Measurements from ENCODE around the gene MAP3K5. TPM values are rescaled to one million over a fixed set of nuclear protein-coding genes. Genes with fewer than 3 reads are reported as not detected.
"Not testable (repeated sequence)": the region's sequence is repeated elsewhere in the genome, so short reads cannot be mapped to it uniquely, and the experiment has no call there.

The MAP3K5 gene
- total RNA-seq, 1 donor from 2014 or later: 4.5 TPM

- DNase-seq (ENCODE audit: extremely low read depth, low read depth, low spot score): no peak
Measured at GRCh38 chr6:136591617-136592016, 200.7 kb downstream of the MAP3K5 start.

- not testable (repeated sequence) for DNase-seq (ENCODE audit: extremely low read depth, low read depth, low spot score)
Measured at GRCh38 chr6:136590846-136591245, 201.4 kb downstream of the MAP3K5 start.

DNA sequence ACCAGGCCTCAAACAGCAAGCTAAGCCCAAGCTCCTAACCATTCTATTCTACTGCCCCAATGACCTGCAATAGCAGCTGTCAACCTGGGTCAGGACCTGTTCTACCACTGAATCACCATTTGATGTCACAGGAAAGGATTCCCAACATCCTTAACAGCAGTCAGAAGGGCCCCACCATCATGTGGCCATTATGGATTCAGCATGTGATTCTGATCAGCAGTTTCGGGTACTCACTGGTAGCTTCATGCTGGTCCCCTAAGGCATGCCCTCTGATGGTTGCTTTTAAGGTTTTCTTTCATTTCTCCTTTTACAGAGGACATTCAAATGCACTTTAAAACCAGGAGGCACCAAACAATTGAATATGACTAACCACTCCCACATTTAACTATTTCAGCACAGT, 204.8 kb downstream of the MAP3K5 start:
- DNase-seq (ENCODE audit: extremely low read depth, low read depth, low spot score): no peak

GRCh38 chr6:136586295-136586694, 206.0 kb downstream of the MAP3K5 start:
- no peak for DNase-seq (ENCODE audit: extremely low read depth, low read depth, low spot score)

GRCh38 chr6:136585523-136585922, 206.8 kb downstream of the MAP3K5 start:
- DNase-seq (ENCODE audit: extremely low read depth, low read depth, low spot score): not testable (repeated sequence)

- not testable (repeated sequence) for DNase-seq (ENCODE audit: extremely low read depth, low read depth, low spot score)
Measured at GRCh38 chr6:136584290-136584689, 208.0 kb downstream of the MAP3K5 start.

GRCh38 chr6:136582711-136583471, 209.4 kb downstream of the MAP3K5 start:
- DNase-seq (ENCODE audit: extremely low read depth, low read depth, low spot score): peak; percentile 69

- DNase-seq (ENCODE audit: extremely low read depth, low read depth, low spot score): no peak
Measured at GRCh38 chr6:136579800-136580199, 212.5 kb downstream of the MAP3K5 start.

- DNase-seq (ENCODE audit: extremely low read depth, low read depth, low spot score): no peak
Measured at GRCh38 chr6:136576821-136577220, 215.5 kb downstream of the MAP3K5 start.

- DNase-seq (ENCODE audit: extremely low read depth, low read depth, low spot score): no peak
Measured at GRCh38 chr6:136571496-136571895, 220.8 kb downstream of the MAP3K5 start.

DNA sequence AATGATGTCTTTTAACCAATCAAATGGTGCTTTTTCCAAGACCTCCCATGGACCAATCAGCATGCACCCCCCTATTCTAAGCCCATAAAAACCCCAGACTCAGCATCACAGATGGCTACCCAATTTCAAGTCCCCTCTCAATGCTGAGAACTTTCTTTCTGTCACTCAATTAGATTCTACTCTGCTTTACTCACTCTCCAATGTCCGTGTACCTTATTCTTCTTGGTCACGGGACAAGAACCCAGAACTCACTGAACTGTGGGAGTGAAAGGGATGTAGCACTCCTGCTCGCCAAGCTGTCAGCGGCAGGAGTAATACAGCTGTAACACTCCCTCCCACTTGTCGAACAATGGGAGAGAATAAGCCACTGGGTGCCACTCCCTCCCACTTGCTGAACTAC, 221.2 kb downstream of the MAP3K5 start:
- DNase-seq (ENCODE audit: extremely low read depth, low read depth, low spot score): no peak

DNA sequence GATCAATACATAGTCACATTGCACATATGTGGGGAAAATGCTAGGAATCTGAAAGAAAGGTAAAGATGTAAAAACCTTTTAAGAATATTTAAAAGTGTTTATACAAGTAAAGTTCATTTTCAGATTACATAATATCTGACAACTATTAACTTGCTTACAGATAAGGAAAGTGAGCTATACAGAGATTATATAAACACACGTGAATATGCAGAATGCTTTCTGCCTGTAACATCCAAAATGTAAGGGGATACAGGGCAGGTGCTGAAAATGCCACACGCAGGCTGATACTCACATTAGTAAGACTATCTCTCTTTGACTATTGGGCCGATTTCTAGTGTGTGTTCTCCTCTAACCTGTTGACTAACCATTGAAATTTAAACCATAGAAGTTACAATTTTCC, 224.1 kb downstream of the MAP3K5 start:
- DNase-seq (ENCODE audit: extremely low read depth, low read depth, low spot score): no peak

DNA sequence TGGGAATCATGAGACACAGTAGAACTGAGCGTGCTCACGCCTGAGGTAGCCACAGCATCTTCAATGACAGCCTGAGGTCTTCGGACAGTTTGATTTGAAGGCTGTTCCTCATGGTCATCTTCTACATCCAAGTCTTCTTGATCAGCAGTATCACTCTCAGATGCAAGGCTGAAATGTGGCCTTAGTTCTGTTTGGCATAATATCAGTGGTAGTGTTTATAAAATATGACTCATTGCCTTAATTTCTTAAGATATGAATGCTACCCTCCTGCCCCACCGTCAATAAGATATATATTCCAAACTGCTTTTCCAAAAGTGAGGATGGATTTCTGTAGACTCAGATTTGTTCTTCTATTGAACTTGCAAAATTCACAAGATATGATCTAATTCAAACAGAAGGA, 224.6 kb downstream of the MAP3K5 start:
- no peak for DNase-seq (ENCODE audit: extremely low read depth, low read depth, low spot score)

GRCh38 chr6:136566851-136567250, 225.4 kb downstream of the MAP3K5 start:
- no peak for DNase-seq (ENCODE audit: extremely low read depth, low read depth, low spot score)

DNA sequence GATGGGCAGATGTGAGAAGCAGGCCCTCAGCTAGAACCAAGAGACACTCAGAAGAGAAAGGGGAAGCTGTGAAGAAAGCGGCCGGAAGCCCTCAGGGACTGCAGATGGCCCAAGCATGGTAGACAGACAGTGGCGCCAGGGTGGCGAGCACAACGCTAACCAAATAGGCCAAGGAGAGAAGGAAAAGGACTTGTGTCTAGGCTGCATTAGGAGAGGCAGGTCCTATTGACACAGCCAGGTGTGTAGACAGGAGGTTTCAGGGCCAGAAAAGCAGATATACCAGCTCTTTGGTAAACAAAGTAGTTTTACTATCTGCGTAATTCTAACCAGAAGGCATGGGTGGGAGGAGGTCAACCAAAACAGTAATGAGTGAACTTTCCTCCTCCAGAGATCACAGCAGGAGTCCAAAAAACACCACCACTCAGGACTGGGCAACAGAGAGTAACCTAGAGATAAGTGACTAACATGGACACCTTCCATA, 226.2 kb downstream of the MAP3K5 start:
- DNase-seq (ENCODE audit: extremely low read depth, low read depth, low spot score): no peak

- DNase-seq (ENCODE audit: extremely low read depth, low read depth, low spot score): no peak
Measured at GRCh38 chr6:136564180-136564579, 228.1 kb downstream of the MAP3K5 start.

DNA sequence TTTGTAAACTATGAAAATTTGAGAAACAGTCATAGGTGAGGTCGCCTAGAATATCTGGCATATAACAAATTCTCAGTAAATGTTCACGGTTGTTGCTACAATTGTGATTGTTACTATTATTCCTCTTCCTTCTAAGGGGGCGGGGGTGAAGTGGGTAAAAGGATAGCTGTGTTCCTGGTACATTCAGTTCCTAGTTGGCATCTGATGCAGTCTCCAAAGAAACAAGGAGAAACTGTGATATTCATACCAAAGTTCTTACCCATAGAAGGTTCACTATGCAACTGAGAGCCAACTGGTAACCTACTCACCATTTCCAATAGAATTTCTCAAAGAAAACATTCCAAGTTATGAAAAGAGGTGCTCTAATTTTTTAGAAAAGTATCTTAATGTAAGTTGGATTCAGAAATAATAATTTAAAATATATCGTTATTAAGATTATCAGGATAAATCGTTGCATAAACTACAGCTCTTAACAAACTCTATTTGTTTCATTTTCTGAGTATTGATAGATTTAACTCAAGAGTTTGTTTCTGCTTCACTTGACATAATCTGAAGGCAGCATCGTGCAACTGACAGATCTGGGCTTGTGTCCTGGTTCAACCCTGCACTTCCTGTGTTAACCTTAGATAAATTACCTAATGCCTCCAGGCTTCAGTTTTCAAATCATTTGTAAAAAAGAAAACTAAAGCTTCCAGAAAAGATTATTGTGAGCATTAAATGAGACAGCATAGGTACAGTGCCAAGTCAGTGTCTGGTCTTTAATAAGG, 228.7 kb downstream of the MAP3K5 start:
- DNase-seq (ENCODE audit: extremely low read depth, low read depth, low spot score): no peak

GRCh38 chr6:136562211-136562610, 230.1 kb downstream of the MAP3K5 start:
- no peak for DNase-seq (ENCODE audit: extremely low read depth, low read depth, low spot score)

GRCh38 chr6:136553166-136553787, 239.0 kb downstream of the MAP3K5 start:
- no peak for DNase-seq (ENCODE audit: extremely low read depth, low read depth, low spot score)

- DNase-seq (ENCODE audit: extremely low read depth, low read depth, low spot score): no peak
Measured at GRCh38 chr6:136552054-136552453, 240.2 kb downstream of the MAP3K5 start.

- no peak for DNase-seq (ENCODE audit: extremely low read depth, low read depth, low spot score)
Measured at GRCh38 chr6:136551103-136551502, 241.2 kb downstream of the MAP3K5 start.
